Measurements from ENCODE around the gene HDLBP.
"Not testable (repeated sequence)": the region's sequence is repeated elsewhere in the genome, so short reads cannot be mapped to it uniquely, and the experiment has no call there.

HDLBP gene

DNA sequence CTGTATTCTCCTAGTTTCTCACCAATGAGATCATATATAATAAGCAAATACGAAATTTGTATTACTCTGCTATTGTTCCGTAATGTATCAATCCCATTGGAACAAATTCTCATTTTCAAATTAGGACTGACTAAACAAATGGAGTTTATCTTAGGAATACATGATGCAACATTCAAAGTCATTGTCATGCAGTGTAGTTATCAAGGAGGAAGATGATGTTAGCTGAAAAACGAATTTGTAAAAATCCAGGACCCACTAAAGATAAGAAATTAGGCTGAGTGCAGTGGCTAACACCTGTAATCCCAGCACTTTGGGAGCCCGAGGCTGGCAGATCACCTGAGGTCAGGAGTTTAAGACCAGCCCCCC lies 15.1 kb upstream of the HDLBP start:
- DNase-seq (ENCODE audit: low read depth in 2 of 2, low spot score in 1 of 2) = no peak

DNA sequence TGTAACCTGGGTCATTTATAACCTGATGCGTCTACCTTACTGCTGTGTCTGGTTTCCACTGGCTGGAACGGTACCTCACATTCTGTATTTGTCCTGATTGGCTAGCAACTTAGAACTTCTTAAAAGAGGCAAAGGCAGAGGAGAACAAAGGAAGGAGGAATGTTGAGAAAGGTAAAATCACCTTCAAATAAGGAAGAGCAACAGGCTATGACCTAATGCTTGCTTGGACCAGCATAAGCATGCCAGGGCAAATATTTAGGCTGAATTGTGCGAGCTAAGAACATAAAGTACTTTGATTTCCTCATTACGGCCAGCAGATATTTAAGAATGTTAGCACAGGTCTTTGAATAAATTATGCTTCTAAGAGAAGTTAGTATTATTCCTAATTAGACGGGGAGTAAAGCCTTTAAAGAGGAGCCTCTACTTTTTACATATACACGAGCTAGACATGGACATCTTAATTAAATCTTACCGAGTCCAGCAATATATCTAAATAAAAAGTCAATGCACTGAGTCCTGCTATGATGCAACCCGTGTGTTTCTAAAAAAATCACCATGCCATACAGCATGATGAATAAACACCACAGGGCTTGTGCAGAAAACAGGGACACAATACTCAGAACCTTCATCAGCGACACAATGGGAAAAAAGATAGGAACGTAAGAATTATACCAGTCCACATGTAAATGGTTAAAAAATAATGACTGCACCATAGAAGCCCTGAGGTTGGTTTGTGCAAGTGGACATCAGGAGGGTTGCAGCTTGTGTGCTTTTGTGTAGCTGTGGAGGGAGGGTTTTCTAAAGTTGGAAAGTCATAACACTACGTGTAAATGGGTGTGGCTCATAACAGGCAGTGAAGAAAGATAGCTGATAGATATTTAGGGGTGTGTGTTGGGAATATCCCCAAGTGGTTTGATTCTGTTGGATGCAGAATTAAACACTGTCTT lies 14.5 kb upstream of the HDLBP start:
- no peak for DNase-seq (ENCODE audit: low read depth in 2 of 2, low spot score in 1 of 2)

DNA sequence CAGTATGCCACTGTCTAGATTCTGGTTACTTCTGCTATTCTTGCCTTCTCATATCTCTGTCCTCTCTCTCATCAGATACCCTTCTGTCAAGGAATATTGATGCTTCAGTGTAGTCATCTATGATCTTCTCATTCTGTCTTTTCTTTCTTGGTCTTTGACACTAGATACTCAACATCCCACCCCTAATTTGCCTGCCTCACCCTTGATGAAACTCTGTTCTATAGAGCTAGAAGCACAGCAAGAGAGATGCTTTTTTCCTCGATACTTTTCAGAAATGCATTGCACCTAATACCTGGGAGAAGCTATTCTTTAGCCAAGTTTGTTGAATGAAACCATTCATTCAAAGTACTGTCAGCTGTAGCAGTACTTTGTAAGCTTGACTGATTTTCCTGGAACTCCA lies 9.8 kb upstream of the HDLBP start:
- no peak for DNase-seq (ENCODE audit: low read depth in 2 of 2, low spot score in 1 of 2)

DNA sequence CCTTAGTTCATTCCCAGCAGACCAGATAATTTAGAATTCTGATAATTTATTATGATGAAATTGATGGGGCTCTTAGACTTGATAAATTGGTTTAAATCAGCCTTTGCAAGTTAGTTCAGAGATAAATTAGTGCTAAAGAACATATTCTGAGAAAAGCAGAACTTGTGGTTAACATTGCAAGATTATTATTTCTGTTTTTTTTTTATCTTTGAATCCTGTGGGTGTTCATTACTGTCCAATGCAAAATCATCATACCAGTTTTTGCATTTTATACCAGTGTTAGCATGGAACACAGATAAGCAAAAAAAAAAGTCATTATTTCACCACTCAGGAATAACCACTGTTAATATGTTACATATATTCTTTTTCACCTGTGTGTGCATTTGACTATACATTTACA lies 9.3 kb upstream of the HDLBP start:
- DNase-seq (ENCODE audit: low read depth in 2 of 2, low spot score in 1 of 2) = no peak

DNA sequence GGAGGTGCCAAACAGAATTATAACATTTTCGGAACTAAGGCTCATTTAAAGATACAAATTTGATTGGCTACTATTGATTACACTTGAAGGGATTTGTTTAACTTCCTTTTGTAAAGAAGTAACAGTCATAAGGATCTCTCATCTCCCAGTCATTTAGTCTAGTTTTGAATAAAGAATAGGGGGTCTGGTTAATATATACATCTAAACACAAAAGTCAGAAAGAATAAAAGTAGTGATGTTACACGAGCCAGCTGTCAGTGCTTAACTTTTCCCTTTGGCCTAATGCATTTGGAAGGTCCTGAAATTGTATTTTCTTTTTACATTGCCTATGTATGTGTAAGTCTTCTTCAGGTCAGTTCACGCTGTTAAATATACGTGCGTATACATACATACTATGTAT lies 8.3 kb upstream of the HDLBP start:
- no peak for DNase-seq (ENCODE audit: low read depth in 2 of 2, low spot score in 1 of 2)

DNA sequence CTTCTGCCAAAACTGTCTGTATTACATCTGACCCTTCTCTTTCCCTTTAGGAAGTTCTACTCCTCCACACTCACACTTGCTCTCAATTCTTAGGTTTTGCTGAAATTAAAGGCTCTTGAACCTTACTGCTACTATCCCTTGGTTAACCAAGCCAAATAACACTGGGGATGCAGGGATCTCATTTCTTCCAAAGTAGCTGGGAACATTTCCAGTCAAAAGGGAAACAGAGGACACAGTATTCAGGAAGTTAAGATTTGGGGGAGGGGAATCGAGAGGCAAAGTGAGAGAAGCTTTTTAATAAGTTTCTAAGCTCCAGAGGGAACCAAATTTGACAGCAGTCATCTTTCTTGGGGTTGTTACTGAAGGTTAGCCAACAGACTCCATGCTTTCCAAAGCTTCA lies 6.4 kb upstream of the HDLBP start:
- DNase-seq (ENCODE audit: low read depth in 2 of 2, low spot score in 1 of 2) = no peak

DNA sequence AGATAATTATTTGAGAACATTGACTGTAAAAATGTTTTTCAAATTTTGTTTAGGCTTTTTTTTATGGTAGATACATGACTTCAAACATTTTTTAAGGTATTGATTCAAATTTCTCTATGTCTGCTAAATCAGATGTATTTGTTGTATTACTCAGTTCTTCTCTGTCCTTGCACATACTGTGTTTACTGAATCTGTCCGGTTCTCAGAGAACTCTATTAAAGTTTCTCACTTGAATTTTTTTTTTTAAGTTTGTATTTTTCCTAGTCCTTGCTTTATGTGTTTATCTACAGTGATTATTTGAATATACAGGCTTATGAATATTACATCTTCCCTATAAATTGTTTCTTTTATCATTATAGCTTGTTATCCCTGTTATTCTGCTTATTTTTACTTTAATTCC lies 5.6 kb upstream of the HDLBP start:
- no peak for DNase-seq (ENCODE audit: low read depth in 2 of 2, low spot score in 1 of 2)

DNA sequence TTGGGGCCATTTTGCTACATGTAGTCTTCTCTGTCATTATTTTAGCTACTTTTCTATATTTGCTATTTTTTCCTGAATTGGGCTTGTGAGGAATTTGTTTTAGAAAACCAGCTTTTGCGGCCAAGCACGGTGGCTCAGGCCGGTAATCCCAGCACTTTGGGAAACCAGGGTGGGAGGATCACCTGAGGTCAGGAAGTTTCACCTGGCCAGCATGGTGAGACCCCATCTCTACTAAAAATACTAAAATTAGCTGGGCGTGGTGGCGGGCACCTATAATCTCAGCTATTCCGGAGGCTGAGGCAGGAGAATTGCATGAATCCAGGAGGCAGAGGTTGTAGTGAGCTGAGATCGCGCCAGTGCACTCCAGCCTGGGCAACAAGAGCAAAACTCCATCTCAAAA lies 4.9 kb upstream of the HDLBP start:
- no peak for DNase-seq (ENCODE audit: low read depth in 2 of 2, low spot score in 1 of 2)

DNA sequence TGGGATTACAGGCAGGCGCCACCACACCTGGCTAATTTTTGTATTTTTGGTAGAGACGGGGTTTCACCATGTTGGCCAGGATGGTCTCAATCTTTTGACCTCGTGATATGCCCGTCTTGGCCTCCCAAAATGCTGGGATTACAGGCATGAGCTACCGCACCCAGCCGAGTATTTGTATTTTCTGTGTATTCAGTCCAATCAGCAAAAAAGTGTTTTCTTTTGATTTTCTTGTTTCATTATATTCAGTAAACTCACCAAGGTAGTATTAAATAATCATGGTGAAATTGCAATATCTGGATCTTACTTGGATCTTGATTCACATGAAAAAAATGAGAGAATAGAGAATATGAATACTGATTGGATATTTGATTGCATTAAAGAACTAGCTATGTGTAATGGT lies 3.4 kb upstream of the HDLBP start:
- DNase-seq (ENCODE audit: low read depth in 2 of 2, low spot score in 1 of 2) = not testable (repeated sequence)

DNA sequence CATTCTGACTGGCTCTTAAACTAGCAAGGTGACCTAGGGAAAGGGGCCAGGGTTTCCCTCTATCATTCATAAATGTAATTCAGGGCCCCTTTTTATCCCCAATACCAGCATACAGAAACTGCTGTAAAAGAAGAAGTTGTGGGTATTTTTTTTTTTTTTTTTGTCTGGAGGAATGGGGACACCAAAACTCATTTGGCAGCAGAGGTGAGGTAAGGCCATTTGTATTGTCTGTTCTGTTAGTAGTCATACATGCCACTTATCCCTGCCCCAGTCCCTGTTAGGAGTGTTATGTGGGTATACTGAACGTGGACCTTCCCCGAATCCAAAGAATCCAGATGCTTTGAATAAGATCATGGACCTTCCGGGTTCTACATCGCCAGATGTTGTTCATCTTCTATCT lies 1.9 kb upstream of the HDLBP start:
- no peak for DNase-seq (ENCODE audit: low read depth in 2 of 2, low spot score in 1 of 2)

DNA sequence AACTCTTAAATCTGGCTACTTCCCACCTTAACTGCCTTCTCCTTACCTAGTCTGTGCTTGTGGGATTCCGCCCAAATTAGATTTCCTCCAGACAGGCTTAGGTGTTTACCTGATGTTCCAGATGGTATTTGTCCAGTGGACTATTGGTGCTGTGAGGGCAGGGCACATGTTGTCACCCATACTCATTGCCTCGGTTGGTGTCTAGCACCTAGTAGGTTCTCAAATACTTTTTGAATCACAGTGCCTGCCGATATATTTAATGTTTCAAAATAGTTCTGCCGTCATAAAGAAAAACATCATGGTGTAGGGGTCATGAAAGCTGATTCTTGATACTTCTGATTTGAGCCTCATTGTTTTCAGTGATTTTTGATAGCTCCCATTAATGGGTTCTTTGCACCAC lies 1.4 kb upstream of the HDLBP start:
- no peak for DNase-seq (ENCODE audit: low read depth in 2 of 2, low spot score in 1 of 2)

DNA sequence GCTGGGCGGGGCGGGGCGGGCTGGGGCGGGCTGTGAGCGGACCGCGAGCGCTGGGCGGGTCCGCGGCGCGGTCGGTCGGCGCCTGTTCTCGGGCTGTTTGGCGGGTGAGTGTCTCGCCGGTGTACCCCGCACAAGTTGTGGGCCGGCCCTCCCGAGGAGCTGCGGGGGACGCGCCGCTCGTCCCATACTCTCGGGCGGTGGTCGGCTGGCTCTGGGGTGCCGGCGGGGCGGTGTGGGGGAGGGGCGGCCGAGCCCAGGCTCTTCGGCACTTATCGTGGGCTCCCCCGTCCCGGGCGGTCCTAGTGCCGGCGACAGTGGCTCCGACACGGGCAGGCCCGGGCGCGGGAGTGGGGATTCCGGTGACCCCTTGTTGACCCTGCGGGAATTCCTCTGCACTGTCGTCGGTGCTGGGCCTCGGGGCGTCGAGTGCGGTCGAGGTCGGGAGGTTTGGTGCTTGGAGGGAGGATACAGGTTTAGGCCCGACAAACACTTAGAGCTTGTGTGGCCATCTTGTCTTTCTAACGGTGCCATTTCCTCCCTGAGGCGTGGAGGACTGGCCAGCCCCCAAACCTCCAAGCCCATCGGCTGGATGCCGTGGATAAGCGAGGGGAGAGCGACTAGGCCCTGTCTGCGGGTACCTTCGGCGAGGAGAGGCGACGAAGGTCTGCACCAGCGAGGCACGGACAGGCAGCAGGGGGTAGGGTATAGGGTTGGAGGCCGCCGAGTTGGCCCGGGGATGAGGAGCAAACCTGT lies 583 bp upstream of the HDLBP start, which contains the start of gene SEPTIN2:
SEPTIN2 (plus strand) TSS at position 47 of the 753 bp plus-strand sequence. CDS start 8,308 bp downstream, outside the sequence.
- peak; percentile 44 to 63 for DNase-seq (ENCODE audit: low read depth in 2 of 2, low spot score in 1 of 2)

DNA sequence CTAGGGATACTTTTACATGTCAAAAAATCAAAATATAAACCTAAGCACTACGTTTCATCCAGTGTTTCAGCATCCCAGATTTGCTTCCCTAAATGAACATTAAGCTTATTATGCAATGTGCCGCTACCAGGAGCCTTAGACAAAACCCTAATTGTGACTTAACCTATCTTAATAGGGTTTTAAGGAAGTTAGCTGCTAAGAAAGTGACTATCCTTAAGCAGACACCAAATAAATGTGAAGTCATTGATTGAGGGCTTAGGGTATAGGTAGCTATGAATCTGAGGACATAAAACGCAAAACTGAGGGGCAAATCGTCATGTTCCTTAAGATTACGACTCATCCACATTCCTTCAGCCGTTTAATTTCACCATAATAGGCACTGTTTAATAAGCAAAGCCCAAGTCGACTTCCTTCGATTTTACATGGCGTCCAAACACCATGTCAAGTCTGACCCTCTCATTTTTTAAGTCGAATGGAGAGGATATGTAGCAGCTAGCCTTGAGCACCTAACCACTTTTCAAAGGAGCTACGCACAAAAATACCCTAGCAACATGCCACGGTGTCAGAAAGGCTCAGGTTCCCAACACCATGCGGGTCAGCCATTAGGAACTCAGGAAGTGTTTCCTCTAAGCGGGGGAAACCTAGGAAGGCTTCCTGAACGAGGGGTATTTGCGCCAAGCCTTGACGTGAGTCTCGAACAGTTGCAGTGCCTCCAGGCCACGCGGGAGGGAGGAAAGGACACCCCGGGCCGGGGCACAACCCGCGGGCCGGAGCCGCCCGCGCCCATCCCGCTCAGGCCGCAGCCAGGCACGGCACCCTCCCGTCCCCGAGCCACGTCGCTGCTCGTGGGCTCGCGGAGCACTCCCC lies 1.0 kb downstream of the HDLBP start:
- DNase-seq (ENCODE audit: low read depth in 2 of 2, low spot score in 1 of 2) = no peak

DNA sequence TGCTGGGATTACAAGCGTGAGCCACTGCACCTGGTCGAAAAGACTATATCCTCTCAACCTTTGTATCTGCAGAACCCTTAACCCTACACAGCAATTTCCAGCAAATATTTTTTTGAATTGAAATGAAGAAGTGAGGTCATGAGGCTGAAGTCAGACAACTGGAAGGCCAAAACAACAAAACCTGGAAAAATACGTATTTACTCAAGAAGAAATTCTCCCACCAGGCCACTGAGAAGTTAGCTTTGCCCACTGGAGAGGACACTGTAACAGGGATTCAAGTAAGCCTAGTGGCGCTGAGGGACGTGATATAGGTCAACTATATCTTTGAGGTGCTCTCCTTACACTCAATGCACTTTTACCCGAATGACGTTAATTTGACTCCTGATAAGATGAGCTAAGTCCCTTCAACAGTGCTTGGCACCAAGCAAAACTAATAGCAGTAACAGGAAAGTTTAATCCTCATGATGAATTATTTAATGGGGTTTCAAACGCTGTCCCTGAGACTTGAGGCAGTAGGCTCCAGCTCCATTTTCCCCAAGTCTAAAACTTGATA lies 1.9 kb downstream of the HDLBP start:
- no peak for DNase-seq (ENCODE audit: low read depth in 2 of 2, low spot score in 1 of 2)

DNA sequence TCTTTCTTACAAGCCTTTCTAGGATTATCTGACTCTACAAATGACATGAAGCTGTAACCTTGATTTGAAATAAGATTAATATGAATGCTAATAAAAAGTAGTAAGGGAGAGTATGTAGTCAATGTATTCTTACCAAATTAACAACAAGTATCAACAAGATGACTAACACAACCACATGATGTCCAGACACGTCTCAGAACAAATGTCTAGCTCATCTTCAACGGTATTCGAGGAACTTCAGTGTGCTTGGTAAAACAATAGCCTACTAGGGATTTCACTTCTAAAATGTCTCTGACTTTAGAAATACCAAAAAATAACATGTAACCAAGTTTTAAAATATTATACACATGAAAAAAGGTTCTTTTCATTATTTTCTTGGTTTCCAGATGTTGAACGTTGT lies 3.4 kb downstream of the HDLBP start:
- DNase-seq (ENCODE audit: low read depth in 2 of 2, low spot score in 1 of 2) = no peak

DNA sequence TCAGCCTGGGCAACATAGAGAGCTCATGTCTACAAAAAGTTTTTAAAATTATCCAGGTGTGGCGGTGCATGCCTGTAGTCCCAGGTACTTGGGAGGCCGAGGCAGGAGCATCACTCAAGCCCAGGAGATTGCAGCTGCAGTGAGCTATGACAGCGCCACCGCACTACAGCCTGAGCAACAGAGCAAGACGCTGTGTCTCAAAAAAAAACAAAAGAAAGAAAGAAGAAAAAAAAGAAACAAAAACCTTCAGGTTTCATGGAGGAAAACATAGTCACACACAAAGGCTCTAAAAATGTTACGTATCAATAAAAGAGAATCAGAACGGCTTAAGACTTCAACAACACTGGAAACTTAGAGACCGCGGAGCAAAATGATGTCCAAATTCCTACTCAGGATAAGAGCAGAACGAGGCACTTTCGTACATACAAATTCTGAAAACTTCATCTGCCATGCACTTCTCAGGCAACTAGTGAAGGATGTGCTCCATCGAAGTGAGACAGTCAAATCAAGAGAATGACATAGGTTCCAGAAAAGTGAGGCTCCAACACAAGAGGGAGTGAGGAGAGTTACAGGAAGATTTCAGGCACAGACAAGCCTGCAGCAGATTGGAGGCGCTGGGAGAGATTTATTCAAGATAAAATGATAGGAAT lies 4.4 kb downstream of the HDLBP start:
- DNase-seq (ENCODE audit: low read depth in 2 of 2, low spot score in 1 of 2) = no peak

DNA sequence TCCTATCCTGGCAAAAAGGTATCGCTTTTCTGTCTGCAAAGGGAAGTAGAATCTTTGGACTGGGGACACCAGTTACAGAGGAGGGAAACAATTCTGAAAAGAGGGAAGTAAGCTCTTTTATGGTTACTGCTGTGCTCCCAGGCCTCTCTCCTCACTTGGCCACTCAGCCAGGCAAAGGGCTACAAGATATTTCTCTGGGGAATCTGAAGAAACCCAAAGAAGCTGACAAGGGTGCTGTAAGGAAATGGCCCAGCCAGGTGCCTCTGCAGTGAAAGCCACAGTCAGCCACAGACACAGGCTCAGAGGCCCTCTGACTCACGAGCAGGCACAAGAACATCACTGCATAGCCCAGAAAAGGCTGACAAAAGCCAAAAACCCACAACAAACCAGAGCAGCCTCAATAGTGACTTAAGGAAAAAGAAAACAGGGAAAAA lies 5.8 kb downstream of the HDLBP start:
- peak; percentile 39 to 44 for DNase-seq (ENCODE audit: low read depth in 2 of 2, low spot score in 1 of 2)

DNA sequence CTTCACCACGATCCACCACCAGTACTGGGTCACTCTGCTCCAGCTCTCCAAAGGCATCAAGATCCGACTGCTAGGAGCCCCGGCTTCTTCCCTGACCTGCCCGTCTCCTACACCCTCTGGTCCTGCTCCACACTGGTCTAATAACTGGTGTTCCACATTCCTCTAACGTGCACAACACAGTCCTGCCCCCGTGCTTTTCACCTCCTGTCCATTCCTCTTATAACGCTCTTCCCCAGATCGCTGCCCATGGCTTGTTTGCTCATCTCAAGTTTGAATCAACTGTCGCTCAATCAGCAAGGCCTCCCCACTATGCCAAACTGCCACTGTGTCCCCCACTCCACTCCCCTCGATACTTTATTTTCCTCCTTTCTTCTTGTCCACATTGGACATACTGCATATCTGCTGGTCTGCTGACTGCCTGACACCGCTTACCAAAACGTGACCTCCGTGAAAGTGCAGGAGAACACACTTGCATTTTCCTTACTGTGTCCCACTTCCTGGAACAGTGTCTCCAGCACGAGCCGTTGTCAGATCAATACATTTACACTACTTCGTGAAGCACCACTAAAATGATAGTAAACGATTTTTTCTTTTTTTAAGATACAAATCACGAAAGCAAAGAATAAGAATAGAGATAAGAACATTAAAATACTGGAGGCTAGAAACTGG lies 6.5 kb downstream of the HDLBP start:
- no peak for DNase-seq (ENCODE audit: low read depth in 2 of 2, low spot score in 1 of 2)

DNA sequence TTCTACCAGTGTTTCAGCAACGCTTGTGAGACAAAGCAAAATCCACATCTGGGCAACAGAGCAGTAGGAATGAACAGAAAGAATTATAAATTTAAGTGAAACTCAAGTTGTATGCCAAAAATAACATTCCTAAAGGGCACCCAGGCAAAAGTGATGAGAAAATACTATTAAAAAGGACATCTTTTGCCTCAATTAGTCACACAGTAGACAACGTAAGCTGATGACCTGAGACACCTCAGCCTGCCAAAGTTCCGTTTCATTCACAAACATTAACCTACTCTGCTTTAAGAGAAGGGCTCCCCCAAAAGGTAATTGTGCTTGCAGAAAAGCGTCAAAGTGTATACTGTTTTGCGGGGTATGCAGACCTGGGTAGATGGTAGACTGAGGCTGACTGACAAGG lies 7.2 kb downstream of the HDLBP start:
- DNase-seq (ENCODE audit: low read depth in 2 of 2, low spot score in 1 of 2) = no peak

DNA sequence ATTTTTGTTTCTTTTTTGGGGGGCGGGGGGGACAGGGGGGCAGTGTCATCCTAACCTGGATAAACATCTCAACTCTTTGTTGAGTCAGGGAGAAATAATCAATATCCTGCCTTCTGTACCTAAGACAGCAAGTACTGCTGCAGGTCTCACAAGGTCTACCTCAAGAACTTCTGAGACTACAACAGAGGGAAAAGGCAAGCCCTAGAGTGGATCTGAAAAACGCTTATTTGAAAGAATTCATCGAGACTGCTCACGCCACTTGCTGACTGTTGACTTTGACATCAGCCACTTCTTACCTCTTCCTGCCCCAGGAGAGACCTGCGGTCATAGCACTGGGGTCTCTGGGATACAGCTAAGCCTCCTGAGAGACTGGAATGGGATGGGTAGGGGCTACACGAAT lies 8.4 kb downstream of the HDLBP start:
- DNase-seq (ENCODE audit: low read depth in 2 of 2, low spot score in 1 of 2) = no peak

Data from stimulated activated CD8-positive, alpha-beta memory T cell treated with anti-CD3 and anti-CD28 coated beads, Interleukin-4, amount 100 ng/mL, for 4 hours (primary cell).